Measurements from ENCODE around the gene GPR141. TPM values are rescaled to one million over a fixed set of nuclear protein-coding genes. Genes with fewer than 3 reads are reported as not detected.

GPR141 gene
- total and polyA plus RNA-seq, 12 donors, result 0.17 to 2.2 (median 0.91) TPM; not detected in 3

DNA sequence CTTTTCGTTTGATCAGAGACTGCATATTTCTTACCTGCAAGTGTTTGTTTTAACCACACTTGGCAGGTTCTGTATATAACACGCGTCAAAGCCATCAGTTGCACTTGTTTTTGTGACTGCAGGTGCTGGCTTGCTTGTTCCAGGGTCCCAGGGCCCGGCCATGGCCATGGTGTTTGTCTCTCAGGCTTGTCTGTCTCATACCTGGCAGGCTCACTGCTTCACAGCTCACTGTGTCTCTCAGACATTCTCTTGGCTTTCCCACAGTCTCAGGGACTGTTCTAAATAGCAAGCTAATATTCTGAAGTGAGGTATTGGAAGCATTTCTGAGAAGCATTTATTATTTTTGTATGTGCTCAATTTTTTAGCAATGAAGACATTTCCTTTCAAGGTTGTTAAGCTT lies 46.9 kb downstream of the GPR141 start:
- H3K4me3 ChIP-seq, result no peak overlapping the region
- H3K9me3 ChIP-seq (replicated peaks in 1 of 3), result no peaks in the 10 kb centered on the region
- intact Hi-C loops (cut with DNase I), result no loop called here
- no peaks in the 10 kb centered on the region for H3K36me3 ChIP-seq (replicated peaks in 1 of 2)
- H3K27me3 ChIP-seq, result no peaks in the 10 kb centered on the region
- no peak for TF ChIP-seq POLR2A (IDR thresholded peaks at IDR 0.05)
- TF ChIP-seq CTCF (IDR thresholded peaks at IDR 0.05), result no peak
- WGBS, 4 donors, result 68 to 78% (median 72%) methylated on average over 4 of the region's 4 CpGs
- H3K27ac ChIP-seq, result no peak overlapping the region
- DNase-seq, result no peak
- peaks cover 0 to 4% of the 10 kb centered on the region in 2 donors for H3K4me1 ChIP-seq (replicated peaks in 1 of 2)

DNA sequence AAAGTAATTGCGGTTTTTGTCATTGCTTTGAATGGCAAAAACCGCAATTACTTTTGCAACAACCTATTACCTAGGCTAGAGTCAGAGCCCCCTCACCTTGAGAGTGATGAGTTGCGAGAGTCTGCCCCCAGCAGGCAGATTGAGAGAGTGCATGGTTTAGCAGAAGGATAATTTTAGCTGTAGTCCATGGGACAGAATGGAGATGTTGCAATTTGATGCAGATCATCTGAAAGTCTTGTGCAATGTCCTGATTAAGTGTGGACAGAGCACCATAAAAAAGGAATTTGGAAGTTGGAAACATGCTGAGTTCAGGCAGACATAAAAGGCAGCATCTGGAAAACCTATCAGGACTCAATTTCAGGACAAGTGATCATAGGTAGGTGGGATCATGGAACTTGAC lies 48.7 kb downstream of the GPR141 start:
- TF ChIP-seq CTCF (IDR thresholded peaks at IDR 0.05) (peak in 5 of 6 experiments; percentile 7 to 52 (median 47)), POLR2A (IDR thresholded peaks at IDR 0.05) (no peak)
- H3K9me3 ChIP-seq (replicated peaks in 1 of 3), result no peaks in the 10 kb centered on the region
- no peak overlapping the region for H3K27ac ChIP-seq
- intact Hi-C loops (cut with DNase I), result no loop called here
- H3K27me3 ChIP-seq, result no peaks in the 10 kb centered on the region
- WGBS, 4 donors, result 9 to 15% (median 13%) methylated on average over 3 of the region's 3 CpGs
- H3K4me3 ChIP-seq, result no peak overlapping the region
- H3K36me3 ChIP-seq (replicated peaks in 1 of 2), result no peaks in the 10 kb centered on the region
- H3K4me1 ChIP-seq (replicated peaks in 1 of 2), result peaks cover 0 to 4% of the 10 kb centered on the region in 2 donors
- DNase-seq, result peak in 5 of 7 donors; percentile 24 to 57 (median 35)

DNA sequence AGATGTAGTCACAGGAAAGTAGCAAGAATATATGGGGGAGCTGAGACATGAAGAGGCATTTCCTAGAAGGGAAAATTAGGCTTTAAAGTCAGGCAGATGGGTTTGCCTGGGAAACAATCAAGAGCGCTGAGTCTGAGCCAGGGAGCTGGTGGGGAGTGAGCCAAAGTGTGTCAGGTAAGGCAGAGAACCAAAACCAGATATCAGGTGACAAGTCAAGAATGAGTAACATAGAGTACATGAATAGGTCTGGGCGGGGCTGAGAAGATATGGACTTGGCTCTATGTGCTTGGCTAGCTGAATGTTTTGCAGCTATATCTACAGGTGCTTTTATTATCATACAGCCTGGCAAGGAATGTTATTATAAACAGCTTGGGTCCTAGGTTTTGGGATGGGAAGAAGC lies 49.3 kb downstream of the GPR141 start:
- no peak for DNase-seq
- H3K27ac ChIP-seq, result peak overlapping the region in 1 of 5 donors; percentile 5
- 87 to 93% (median 89%) methylated on average over 2 of the region's 2 CpGs for WGBS, 4 donors
- TF ChIP-seq POLR2A (IDR thresholded peaks at IDR 0.05) (no peak), CTCF (IDR thresholded peaks at IDR 0.05) (no peak)
- no peaks in the 10 kb centered on the region for H3K9me3 ChIP-seq (replicated peaks in 1 of 3)
- H3K4me1 ChIP-seq (replicated peaks in 1 of 2), result peaks cover 0 to 4% of the 10 kb centered on the region in 2 donors
- H3K27me3 ChIP-seq, result no peaks in the 10 kb centered on the region
- H3K4me3 ChIP-seq, result no peak overlapping the region
- no peaks in the 10 kb centered on the region for H3K36me3 ChIP-seq (replicated peaks in 1 of 2)
- intact Hi-C loops (cut with DNase I), result no loop called here

DNA sequence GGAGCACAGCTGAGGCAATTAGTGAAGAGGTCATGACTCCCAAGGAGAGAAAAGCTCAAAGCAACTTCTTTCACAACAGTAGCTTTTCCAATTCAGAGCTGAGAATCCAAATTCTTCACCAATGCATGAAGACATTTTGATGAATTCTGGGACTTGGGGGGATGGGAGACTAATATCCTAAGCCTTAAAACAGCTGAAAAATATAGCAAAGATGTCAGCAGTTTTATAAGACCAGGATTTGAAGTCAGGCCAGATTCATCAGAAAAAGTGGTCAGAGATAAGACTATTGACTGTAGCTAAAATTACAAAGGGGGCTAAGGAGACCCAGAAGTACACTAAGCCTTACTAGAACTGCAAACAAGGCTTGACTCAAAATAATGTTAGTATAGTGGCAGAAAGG lies 51.6 kb downstream of the GPR141 start:
- intact Hi-C loops (cut with DNase I), result no loop called here

More for the DNA sequence above, 51.6 kb downstream of the GPR141 start:
- Histone ChIP-seq H3K36me3 (replicated peaks in 1 of 2) (no peaks in the 10 kb centered on the region), H3K27me3 (no peaks in the 10 kb centered on the region), H3K4me1 (replicated peaks in 1 of 2) (peaks cover 0 to 4% of the 10 kb centered on the region in 2 donors), H3K9me3 (replicated peaks in 1 of 3) (no peaks in the 10 kb centered on the region), H3K4me3 (no peak overlapping the region), H3K27ac (no peak overlapping the region)
- TF ChIP-seq POLR2A (IDR thresholded peaks at IDR 0.05) (no peak), CTCF (IDR thresholded peaks at IDR 0.05) (no peak)
- no peak for DNase-seq

All from adrenal gland (tissue), 12 donors.